Endometrial microvascular endothelial cells (primary cell): ENCODE results near the gene ZEB2. TPM values are rescaled to one million over a fixed set of nuclear protein-coding genes. Genes with fewer than 3 reads are reported as not detected.

Experiments
- in situ Hi-C: cut with HindIII; loops from 2 replicates; pipeline ENCODE4 v1.10.0; 2017; ENCODE audit warnings: low sequenced_read_pairs, low pct_unique_long_range_greater_than_20kb; ENCODE audit errors: inconsistent ontology term
- total RNA-seq: library from RNA; depleted of rRNA; stranded (reverse); fragments of >200 nt; gene quantifications from one replicate; pipeline ENCODE4 v1.2.3, GENCODE V29; 2015; ENCODE audit errors: inconsistent ontology term

Gene ZEB2
- total RNA-seq, result 9.7 TPM

DNA sequence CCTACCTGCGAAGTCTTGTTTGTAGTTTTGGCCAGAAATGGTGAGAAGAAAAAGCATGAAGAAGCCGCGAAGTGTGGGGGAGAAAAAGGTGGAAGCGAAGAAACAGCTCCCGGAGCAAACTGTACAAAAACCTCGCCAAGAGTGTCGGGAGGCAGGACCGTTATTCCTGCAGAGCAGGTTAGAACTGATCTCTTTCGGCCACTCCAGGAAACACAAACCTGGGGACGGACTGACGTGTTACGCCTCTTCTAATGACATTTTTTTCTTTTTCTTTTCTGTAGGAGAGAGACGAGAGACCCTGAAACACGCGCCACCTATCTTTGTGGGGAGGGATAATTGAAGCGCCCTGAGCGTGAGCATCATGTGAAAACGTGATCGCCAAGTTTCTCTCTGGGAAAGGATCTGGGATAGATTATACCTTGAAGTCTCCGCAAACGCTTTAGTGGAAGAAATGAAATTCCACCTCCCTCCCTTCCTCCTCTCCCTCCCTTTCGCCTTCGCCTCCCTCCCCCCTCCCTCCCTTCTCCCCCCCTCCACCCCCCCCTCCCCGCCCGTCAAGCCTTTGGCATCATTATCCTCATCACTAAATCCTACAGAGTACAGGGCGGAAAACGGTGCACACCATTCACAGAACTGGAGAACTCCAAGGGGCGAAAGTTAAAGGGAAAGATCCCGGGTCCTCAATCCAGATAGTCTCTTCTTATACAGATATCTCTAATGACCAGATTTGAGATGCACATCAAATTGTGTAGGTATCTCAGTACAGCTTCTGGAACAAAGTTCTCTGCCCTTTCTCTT, at the start of gene ZEB2:
ZEB2 (minus strand) TSS at position 186 of the 798 bp plus-strand sequence. CDS start 2,769 bp downstream, outside the sequence.
- in situ Hi-C loops, result loop anchor here (10.0 kb wide), 1 partner anchor 65 kb away; no protein-coding TSS in a partner anchor

DNA sequence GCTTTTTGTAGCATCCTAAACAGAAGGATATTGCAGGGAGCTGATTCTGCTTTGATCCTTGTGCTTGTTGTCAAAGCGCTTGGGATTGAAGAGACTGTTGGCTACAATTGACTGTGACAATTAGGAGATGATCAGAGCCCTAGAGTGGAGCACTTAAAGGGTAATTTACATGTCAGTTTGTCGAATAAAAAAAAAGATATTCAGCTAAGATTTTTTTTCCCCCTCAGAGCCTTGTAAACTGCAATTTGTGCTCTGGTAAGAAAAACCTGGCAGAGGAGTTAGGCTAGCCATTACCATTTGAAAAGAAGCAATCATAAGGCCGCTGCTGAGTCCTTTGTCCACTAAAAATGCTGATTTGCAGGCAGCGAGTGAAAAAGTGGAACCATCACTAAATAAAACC, 47.8 kb upstream of the ZEB2 start:
- in situ Hi-C loops, result no loop called here

DNA sequence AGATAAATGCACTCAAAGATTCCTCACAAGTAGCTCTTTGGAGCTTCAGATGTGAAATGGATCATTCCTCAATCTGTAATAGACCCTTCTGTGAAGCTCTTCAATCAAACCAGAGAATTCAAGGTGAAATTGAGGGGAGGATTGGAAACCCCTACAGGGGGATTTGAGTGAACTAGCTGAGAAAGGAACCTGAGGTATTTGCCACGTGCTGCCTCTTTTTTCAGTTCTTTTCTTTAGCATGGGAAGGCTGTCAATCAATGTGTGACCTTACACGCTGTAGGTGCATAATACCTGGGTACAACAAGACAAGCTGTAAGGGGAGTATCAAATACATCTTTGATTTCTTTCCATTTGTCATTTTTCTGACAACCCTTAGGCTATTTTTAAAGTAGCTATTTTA, 46.5 kb upstream of the ZEB2 start:
- in situ Hi-C loops, result no loop called here

DNA sequence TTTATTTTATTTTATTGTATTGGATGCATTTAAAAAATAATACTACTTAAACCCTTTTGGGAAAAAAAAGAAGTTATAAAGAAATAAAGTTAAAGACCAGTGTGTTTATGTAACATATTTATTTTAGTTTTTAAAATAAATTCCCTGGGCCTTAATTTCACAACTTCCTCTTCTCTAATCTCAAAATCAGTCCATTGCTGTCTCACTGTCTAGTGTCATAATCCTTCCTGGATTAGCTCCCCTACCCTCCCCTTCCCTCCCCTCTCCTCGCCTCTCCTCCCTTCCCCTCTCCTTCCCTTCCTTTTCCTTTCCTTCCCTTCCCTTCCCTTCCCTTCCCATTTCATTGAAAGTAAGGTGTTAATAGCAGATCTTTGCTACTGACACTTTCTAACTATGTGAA, 40.3 kb upstream of the ZEB2 start:
- in situ Hi-C loops, result no loop called here

DNA sequence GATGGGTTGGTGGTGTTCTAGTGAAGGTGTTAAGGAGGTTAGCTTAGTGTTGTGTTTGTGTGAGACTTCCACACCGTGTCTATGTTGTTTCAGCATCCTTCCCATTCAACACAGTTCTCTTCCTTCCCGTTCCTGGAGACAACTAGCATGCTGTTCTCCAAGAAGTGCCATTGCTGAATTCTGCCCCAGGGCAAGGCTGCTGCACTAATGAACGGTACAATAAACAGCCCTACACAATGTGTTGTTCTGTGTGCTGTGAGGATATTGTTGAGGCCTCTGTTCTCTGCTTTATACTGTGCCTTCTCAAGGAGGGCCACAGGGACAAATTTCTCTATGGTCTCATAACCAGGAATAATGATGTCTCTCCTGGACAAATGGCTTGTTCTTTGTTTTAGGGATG, 39.8 kb upstream of the ZEB2 start:
- in situ Hi-C loops, result no loop called here

DNA sequence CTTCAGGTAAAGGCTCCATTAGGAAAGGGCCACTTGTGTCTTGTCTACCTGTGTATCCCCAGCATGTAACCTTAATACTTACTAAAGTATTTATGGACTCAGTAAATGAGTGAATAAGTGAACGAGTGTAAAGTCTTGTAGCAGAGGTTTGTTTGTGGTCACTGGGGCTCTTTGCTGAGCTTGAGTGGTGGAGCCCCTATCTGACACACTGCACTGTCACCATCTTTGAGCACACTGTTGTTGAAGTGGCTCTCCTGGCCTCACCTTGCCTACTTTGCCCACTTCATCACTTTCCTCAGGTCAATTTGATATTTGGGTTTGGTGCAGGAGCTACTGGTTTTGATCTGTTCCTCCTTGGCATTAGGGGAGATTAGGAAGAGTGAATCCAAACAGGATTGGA, 39.3 kb upstream of the ZEB2 start:
- in situ Hi-C loops, result no loop called here

DNA sequence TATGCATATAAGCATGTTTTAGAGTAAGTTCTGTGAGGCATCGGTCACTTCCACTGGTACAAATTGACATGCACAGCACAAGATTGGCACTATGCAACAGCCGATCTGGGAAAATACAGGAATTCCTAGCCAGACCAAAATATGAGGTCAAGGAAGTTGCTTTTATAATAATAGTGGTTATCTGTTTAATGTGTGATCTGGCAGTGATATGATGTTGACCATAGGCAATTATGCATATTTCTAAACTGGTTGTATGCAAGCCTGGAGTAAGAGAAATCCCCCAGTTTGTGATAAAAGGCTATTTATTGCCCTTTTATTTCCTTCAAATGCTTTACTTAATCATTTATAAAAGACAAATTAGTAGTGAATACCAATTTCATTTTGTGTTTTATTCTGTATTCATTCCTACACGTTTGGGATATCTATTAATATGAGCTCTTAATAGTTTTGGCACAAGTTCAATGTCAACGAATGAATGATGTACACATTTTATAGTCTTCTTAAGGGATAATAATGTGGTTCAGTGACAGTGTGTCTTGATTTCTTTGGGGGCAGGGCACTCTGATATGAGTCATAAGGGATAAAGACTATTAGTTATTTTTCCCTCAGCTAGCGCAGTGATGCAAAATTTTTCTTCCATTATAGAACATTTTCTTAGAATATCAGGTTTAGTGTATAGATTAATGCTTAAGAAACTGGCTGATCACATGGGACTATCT, 34.7 kb upstream of the ZEB2 start:
- in situ Hi-C loops, result no loop called here

DNA sequence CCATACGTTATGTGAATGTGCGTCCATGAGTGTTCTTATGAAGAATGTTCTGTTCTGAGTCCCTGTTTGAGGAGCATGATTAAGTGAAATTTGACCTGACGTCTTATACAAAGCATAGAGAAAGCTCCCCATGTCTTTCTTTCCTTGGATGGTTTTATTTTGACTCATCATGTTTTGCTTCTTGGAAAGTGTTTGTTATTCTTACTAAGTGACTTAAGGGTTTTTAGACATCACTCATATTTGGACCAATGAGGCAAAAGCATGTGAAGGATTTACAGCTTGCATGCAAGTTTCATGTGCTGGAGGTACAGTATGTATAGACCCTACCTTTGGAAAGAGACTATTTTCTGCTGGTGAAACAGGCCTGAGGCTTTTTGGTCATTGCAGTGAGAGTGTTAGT, 33.5 kb upstream of the ZEB2 start:
- in situ Hi-C loops, result no loop called here

DNA sequence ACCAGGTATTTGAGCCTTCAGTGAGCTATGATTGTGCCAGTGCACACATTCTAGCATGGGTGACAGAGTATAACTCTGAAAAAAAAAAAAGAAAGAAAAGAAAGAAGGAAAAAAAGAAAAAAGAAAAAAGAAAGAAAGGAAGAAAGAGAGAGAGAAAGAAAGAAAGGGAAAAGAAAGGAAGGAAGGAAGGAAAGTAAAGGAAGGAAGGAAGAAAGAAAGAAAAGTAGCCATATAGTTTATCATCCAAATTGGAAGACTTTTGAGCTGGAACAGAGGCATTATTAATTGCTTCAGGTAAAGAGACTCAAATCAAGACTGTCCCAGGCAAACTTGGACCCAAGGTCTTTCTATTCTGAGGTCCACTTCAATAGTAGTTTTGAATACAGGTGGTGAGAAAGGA, 32.9 kb upstream of the ZEB2 start:
- in situ Hi-C loops, result no loop called here

DNA sequence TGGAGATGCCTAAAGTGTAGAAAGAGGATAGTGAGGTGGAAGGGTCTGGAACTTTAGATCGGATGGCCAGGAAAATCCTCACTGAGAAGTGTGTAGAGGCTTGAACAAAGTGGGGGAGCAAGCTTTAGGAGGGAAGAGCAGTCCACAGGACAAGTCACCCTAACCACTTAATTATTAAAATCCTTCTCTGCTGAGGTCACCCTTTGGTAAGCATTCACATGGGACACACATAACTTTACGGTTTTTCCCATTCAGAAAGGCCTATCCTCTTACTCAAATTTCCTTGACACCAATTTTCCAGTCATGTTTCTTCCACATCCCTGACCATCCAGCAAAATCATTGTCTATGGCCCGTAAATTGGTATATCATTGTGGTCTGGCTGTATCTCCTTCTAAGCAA, 31.0 kb upstream of the ZEB2 start:
- in situ Hi-C loops, result no loop called here

DNA sequence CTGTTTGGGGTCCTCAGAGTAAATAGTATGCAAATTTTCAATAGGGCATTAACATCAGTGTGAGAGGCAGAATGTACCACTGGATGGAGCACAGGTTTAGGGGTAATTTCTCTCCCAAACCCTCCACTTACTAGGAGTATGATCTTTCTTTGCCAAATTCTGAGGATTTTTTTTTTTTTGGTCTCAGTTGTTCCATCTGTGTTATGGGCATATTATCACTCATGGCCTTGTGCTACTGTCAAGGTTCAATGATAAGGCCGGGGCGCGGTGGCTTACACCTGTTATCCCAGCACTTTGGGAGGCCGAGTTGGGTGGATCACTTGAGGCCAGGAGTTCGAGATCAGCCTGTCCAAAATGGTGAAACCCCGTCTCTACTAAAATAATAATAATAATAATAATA, 30.2 kb upstream of the ZEB2 start:
- in situ Hi-C loops, result no loop called here

DNA sequence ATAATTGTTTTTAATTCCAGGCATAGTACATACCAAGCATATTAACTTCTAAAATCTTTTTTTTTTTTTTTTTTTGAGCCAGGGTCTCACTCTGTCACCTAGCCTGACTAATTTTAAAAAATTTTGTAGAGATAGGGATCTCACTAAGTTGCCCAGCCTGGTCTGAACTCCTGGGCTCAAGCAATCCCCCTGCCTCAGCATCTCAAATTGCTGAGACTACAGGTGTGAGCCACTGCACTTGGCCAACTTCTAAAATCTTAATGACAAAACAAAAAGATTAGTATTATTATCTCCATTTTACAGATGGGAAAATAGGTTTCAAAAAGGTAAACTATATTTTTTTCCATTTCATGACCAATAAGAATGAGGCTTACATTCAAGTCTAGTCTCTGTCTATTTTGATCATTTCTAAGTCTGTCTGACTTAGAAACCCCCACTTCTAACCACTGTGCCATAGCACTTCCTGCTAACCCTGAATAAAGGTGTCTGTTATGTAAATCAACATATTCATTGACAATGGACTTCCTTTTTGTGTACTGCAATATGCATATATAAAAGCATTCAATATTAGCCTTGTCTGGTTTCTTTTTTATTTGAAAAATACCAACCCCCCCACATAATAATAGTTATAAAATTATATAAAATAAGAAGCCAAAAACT, 28.7 kb upstream of the ZEB2 start:
- in situ Hi-C loops, result no loop called here

DNA sequence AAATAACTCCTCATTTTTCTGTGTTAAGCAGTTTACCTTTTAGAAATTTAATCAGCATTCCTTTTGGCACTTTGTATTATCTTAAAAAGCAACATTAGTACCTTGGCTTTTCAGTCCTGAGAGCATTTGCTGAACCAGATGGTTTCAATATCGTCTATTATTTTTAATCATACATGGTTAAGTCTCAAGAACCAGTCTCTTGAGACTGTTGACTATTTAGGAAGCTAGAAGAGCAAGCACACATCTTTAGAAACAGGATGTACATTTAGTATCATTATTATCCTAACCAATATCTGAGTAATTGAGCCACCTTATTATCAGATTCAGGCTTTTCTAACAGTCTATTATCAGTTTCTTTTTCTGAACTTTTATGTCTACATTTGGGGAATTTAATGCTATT, 28.2 kb upstream of the ZEB2 start:
- in situ Hi-C loops, result no loop called here

DNA sequence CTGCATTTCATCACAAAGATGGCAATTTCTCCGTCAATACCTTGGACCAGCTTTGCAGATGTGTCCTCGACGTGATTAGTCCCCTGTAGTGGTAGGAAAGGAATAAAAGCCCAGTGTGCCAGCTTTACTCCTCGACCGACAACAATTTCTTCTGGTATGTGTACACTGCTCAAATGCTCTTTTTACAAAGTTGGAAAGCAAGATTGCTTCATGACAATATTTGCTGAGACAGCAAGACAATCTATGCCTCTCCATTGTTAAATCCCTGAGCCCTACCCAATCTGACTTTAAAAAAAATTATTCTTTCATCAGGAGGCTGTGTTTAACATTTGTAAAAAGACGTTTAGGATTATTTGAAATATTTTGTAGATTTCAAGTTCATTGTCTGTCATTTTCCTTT, 27.6 kb upstream of the ZEB2 start:
- in situ Hi-C loops, result no loop called here

DNA sequence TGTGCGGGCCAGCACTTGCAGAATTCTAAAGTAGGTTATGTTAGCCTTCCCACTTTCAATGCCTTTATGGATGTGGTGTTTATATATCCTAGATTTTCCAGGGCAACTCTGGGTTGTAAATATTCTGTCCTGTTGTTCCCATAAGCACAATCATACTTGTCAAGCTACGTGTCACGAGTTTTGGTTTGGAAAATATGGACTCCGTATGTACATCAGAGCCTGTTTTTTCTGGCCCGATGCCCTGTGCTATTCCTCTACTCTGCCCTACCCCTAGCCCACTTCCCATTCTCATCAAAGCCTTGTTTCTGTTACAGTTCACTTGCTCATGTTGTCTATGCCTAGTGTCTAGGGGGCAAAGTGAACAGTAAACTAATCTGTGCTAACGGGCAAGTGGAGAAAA, 27.0 kb upstream of the ZEB2 start:
- in situ Hi-C loops, result no loop called here

DNA sequence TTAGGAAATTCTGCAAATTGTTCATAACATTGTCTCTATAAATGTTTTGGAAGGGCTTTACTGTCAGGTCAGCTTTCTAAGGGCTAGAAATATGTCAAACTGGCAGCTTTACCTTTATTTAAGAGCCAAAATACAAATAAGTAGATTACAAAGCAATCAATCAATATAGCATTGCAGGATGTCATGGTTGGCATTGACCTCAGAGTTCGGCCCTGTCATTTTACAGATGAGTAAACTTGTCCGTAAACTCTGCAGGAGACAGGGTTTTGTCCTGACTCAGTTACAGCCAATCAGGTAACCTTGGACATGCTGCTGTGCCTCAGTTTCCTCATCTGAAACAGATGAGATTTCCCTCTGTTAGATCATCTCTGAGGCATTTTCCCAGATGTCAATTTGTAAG, 25.9 kb upstream of the ZEB2 start:
- in situ Hi-C loops, result no loop called here

DNA sequence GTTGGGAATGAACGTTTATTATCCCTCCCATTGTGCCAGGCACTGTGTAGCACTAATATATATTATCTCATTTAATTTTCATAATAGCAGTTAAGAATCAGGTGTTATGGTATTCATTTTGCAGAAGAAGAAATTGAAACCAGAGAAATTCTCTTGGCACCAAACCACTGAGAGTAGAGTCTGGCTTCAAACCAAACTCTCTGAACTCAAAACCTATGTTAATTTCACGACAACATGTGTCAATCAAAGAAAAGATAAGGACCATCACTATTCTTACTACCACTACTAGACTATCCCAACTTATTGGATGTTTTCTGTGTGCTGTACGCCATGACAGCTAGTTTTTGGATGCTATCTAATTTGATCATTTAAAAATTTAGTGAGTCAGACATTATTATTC, 24.1 kb upstream of the ZEB2 start:
- in situ Hi-C loops, result no loop called here

DNA sequence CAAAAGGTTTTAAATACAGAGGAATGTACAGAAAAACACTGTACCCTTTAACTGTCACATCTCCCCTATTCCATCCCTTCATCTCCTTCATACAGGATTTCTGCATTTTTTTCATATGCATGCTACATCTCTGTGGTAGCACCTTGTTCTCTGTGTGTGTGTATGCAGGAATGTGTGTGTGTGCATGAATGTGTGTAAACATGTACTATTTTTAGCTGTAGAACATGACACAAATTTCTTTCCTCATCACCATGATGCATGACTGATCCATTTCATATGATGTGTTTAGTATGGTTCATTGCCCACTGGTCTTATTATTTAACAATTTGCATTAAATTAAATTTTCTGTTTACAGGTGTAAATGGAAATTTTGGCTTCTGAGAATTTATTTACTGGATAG, 21.5 kb upstream of the ZEB2 start:
- in situ Hi-C loops, result no loop called here

DNA sequence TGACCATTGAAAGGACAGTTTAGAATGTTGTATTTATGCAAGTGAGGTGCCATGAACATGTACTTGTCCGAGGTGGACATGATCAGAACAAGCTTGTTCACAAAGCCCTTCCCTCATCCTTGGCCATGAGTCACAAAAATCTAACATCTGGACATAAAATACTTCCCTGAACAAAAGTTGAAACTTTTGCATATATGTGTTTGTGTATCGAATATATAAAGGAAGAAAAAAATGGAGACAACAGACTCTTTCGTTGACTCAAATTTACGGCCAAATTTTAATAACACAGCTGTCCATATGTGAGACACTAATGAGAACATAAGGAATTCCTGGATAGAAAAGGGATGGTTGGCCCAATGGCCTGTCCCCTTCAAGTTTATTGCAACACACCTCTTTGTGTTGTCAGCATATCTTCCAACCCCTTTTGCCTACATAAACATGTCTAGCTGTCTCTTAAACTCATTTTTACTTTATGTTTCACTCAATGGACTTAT, 19.4 kb upstream of the ZEB2 start:
- in situ Hi-C loops, result no loop called here

DNA sequence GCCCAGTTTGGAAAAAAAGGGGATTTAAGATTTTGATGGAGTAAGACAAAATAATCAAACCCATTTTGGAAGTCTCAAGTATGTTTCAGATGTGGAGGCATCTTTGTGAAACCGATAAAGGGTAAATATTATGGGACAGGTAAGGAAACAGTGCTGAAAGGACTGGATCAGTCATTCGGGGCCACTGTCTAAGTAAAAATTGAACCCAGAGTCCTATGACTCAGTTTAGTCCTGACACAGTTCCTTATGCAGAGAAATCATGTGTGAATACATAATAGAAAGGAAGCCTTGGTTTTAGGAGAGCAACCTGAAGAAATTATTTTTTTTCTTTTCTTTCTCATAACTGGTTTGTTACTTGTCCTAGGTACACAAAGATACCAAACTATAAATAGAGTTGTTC, 15.4 kb upstream of the ZEB2 start:
- in situ Hi-C loops, result no loop called here
